ENCODE results near the gene CYBA. TPM values are rescaled to one million over a fixed set of nuclear protein-coding genes. Genes with fewer than 3 reads are reported as not detected.

Gene CYBA
- total RNA-seq, 2 experiments from 2014 or later = 359 to 601 TPM

DNA sequence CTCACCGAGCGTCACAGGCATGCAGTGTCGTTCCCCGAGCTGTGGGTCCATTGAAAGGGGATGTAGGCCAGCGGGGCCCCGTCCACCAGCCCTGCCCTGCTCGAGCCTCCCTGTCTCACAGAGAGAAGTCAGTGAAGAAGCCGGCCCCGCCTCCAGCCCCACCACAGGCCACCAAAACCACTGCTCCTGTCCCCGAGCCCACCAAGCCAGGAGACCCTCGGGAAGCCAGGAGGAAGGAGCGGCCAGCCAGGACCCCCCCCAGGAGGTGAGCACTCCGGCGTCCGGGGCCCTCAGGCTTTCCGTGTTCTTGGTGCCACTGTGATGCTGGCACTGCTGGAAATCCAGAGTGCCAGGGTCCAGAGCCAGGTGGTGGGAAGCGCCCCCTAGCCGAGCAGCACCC, 26.4 kb downstream of the CYBA start:
- Histone ChIP-seq H3K4me2 (ENCODE audit: low read length) (no peak overlapping the region), H3K4me3 (ENCODE audit: low read depth, low read length, poor library complexity, severe bottlenecking) (no peak overlapping the region), H3K4me1 (ENCODE audit: insufficient read depth, low read length, poor library complexity, severe bottlenecking) (no peaks in the 10 kb centered on the region), H3K79me2 (ENCODE audit: insufficient read depth, low read depth, low read length) (no peaks in the 10 kb centered on the region), H3K9me3 (ENCODE audit: low read length) (no peaks in the 10 kb centered on the region), H3K9me2 (ENCODE audit: insufficient read depth, low read length) (no peaks in the 10 kb centered on the region), H3K36me3 (ENCODE audit: insufficient read depth, low read length) (peaks cover 77% of the 10 kb centered on the region), H4K20me1 (ENCODE audit: insufficient read depth, low read length) (no peaks in the 10 kb centered on the region), H3K27ac (ENCODE audit: low read depth, low read length, poor library complexity, severe bottlenecking) (no peak overlapping the region), H2AFZ (ENCODE audit: low read length) (no peak overlapping the region)
- TF ChIP-seq, protein P1, sequence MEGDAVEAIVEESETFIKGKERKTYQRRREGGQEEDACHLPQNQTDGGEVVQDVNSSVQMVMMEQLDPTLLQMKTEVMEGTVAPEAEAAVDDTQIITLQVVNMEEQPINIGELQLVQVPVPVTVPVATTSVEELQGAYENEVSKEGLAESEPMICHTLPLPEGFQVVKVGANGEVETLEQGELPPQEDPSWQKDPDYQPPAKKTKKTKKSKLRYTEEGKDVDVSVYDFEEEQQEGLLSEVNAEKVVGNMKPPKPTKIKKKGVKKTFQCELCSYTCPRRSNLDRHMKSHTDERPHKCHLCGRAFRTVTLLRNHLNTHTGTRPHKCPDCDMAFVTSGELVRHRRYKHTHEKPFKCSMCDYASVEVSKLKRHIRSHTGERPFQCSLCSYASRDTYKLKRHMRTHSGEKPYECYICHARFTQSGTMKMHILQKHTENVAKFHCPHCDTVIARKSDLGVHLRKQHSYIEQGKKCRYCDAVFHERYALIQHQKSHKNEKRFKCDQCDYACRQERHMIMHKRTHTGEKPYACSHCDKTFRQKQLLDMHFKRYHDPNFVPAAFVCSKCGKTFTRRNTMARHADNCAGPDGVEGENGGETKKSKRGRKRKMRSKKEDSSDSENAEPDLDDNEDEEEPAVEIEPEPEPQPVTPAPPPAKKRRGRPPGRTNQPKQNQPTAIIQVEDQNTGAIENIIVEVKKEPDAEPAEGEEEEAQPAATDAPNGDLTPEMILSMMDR (conservative IDR thresholded peaks at IDR 0.05; ENCODE audit: low read length) = no peak
- TF ChIP-seq EZH2phosphoT487 (IDR thresholded peaks at IDR 0.05; ENCODE audit: borderline replicate concordance, low read depth, low read length) = no peak
- CTCF ChIA-PET (ENCODE audit: unreplicated experiment) = no interaction called here
- intact Hi-C loops (cut with micrococcal nuclease; ENCODE audit: unreplicated experiment) = no loop called here
- POLR2A ChIA-PET = no interaction called here
- DNase-seq (ENCODE audit: low spot score) = no peak
- no TSS peak for BruUV-seq (replicated peaks)

DNA sequence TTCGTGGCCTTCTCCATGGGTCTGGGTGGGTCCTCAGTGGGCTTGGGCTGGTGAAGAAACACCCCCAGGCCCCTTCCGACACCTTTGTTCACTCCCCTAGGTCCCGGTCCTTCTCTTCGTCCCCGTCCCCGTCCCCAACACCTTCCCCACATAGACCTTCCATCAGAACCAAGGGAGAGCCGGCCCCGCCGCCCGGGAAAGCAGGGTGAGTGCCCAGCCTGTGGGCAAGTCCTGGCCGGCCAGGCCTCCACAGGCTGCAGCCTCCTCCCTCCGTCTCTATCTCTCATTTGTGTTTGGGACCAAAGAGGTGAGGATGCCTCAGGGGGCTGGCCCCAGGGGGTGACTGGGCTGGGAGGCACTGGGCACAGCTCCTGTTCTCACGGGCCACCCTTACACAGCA, 27.0 kb downstream of the CYBA start:
- no peak overlapping the region for H3K27ac ChIP-seq (ENCODE audit: low read depth, low read length, poor library complexity, severe bottlenecking)
- CTCF ChIA-PET (ENCODE audit: unreplicated experiment) = no interaction called here
- no peak overlapping the region for H3K4me3 ChIP-seq (ENCODE audit: low read depth, low read length, poor library complexity, severe bottlenecking)
- no peaks in the 10 kb centered on the region for H3K4me1 ChIP-seq (ENCODE audit: insufficient read depth, low read length, poor library complexity, severe bottlenecking)
- no peaks in the 10 kb centered on the region for H4K20me1 ChIP-seq (ENCODE audit: insufficient read depth, low read length)
- intact Hi-C loops (cut with micrococcal nuclease; ENCODE audit: unreplicated experiment) = no loop called here
- H3K9me2 ChIP-seq (ENCODE audit: insufficient read depth, low read length) = no peaks in the 10 kb centered on the region
- H2AFZ ChIP-seq (ENCODE audit: low read length) = no peak overlapping the region
- no peaks in the 10 kb centered on the region for H3K9me3 ChIP-seq (ENCODE audit: low read length)
- POLR2A ChIA-PET = no interaction called here
- H3K79me2 ChIP-seq (ENCODE audit: insufficient read depth, low read depth, low read length) = no peaks in the 10 kb centered on the region
- no peak for DNase-seq (ENCODE audit: low spot score)
- TF ChIP-seq EZH2phosphoT487 (IDR thresholded peaks at IDR 0.05; ENCODE audit: borderline replicate concordance, low read depth, low read length) = no peak
- TF ChIP-seq, protein P1 (conservative IDR thresholded peaks at IDR 0.05; ENCODE audit: low read length) = no peak
- no peak overlapping the region for H3K4me2 ChIP-seq (ENCODE audit: low read length)
- peaks cover 80% of the 10 kb centered on the region for H3K36me3 ChIP-seq (ENCODE audit: insufficient read depth, low read length)
- no TSS peak for BruUV-seq (replicated peaks)

DNA sequence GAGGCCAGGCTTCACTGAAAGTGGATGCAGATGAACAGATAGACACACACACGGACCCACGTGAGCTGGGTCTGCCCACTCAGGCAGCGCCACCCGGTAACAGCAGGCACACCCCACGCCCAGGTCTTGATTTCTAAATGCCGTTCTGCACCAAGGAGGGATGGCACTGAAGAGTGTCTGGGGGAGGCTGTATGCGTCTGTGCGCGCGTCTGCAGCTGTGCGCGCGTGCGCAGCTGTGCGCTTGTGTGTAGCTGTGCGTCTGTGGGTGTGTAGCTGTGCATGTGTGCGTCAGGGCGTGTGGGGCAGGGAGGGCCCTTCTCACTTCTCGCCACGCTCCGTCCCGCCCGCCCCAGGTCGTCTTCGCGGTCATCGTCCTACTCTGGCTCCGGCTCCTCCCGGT, 28.0 kb downstream of the CYBA start:
- ChIA-PET POLR2A (no interaction called here), CTCF (ENCODE audit: unreplicated experiment) (no interaction called here)
- Histone ChIP-seq H3K4me3 (ENCODE audit: low read depth, low read length, poor library complexity, severe bottlenecking) (no peak overlapping the region), H3K9me3 (ENCODE audit: low read length) (no peaks in the 10 kb centered on the region), H4K20me1 (ENCODE audit: insufficient read depth, low read length) (no peaks in the 10 kb centered on the region), H3K4me2 (ENCODE audit: low read length) (no peak overlapping the region), H3K79me2 (ENCODE audit: insufficient read depth, low read depth, low read length) (no peaks in the 10 kb centered on the region), H3K27ac (ENCODE audit: low read depth, low read length, poor library complexity, severe bottlenecking) (no peak overlapping the region), H2AFZ (ENCODE audit: low read length) (no peak overlapping the region), H3K9me2 (ENCODE audit: insufficient read depth, low read length) (no peaks in the 10 kb centered on the region), H3K36me3 (ENCODE audit: insufficient read depth, low read length) (peaks cover 79% of the 10 kb centered on the region), H3K4me1 (ENCODE audit: insufficient read depth, low read length, poor library complexity, severe bottlenecking) (no peaks in the 10 kb centered on the region)
- intact Hi-C loops (cut with micrococcal nuclease; ENCODE audit: unreplicated experiment) = no loop called here
- BruUV-seq (replicated peaks) = no TSS peak
- TF ChIP-seq, protein P1 (conservative IDR thresholded peaks at IDR 0.05; ENCODE audit: low read length) = no peak
- TF ChIP-seq EZH2phosphoT487 (IDR thresholded peaks at IDR 0.05; ENCODE audit: borderline replicate concordance, low read depth, low read length) = no peak
- DNase-seq (ENCODE audit: low spot score) = no peak
